ENCODE data around the gene KRT32.

KRT32 gene

DNA sequence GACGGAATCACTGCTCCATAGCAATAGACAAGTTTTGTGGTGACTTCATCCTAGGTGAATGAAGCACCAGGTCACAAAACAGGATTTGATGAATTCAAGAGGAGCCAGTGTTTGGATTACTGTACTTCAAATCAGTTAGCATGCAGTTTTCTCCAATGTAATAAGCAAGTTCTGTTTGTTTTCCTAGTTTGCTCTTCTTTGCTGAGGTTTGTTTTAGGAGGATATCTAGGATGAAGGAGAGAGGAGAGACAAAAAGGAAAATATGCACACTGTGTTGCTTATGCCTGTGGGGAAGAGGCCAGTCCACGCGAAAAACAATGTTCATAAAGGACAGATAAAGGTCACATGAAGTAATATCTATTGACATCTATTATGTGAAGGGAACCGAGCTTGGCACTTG, 51.8 kb downstream of the KRT32 start:
- no peak for DNase-seq (ENCODE audit: low spot score)
- in situ Hi-C loops (cut with MboI; ENCODE audit: low sequenced_read_pairs, unreplicated experiment): no loop called here
- TF ChIP-seq, protein P1, sequence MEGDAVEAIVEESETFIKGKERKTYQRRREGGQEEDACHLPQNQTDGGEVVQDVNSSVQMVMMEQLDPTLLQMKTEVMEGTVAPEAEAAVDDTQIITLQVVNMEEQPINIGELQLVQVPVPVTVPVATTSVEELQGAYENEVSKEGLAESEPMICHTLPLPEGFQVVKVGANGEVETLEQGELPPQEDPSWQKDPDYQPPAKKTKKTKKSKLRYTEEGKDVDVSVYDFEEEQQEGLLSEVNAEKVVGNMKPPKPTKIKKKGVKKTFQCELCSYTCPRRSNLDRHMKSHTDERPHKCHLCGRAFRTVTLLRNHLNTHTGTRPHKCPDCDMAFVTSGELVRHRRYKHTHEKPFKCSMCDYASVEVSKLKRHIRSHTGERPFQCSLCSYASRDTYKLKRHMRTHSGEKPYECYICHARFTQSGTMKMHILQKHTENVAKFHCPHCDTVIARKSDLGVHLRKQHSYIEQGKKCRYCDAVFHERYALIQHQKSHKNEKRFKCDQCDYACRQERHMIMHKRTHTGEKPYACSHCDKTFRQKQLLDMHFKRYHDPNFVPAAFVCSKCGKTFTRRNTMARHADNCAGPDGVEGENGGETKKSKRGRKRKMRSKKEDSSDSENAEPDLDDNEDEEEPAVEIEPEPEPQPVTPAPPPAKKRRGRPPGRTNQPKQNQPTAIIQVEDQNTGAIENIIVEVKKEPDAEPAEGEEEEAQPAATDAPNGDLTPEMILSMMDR (IDR thresholded peaks at IDR 0.05; ENCODE audit: borderline replicate concordance, control extremely low read depth, extremely low read depth, insufficient read depth, missing control alignments): no peak

DNA sequence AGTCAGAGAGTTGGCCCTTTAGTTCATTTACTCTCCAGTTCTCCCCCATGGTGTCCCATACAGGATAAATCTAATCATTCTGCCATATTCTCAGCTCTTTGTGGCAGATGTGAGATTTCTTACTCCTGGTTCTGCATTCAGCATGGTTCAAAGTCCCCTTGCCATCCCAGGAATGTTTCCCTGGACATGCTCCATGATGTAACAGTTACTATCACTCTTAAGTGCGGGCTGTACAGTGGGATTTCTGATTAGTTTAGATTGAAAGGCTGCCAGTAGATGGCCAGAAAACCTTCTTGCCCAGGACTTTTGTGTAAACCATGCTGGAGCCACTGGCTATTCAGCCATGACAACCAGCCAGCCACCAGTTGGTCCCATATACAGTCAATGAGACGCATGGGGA, 53.2 kb downstream of the KRT32 start:
- DNase-seq (ENCODE audit: low spot score): no peak
- in situ Hi-C loops (cut with MboI; ENCODE audit: low sequenced_read_pairs, unreplicated experiment): no loop called here
- TF ChIP-seq, protein P1 (IDR thresholded peaks at IDR 0.05; ENCODE audit: borderline replicate concordance, control extremely low read depth, extremely low read depth, insufficient read depth, missing control alignments): no peak

DNA sequence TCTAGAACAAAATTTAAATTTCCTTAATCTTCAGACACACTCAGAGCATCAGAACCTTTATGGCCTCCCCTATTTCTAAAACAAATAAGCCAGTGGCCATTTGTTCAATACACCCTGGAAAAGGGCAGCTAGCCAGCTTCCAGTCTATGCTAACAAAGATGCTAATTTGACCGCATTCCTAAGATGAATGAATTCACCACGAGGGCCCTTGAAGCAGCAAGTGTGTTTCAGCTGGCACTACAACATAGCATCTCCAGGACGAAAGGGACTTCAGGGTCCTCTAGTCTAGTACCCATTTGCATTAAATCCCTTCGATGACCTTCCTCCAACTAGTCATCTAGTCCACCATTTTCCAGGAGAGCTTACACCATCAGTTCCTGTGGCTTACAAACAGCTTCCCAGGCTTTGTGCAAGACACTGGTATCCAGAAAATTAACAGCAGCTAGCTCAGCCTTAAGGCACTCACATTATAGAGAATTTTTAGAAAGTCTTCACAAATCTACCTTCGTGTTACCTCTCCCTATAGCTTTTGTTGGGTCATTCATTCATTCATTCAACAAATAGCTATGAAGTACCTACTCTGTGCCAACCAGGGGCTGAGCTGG, 53.7 kb downstream of the KRT32 start:
- no peak for DNase-seq (ENCODE audit: low spot score)
- in situ Hi-C loops (cut with MboI; ENCODE audit: low sequenced_read_pairs, unreplicated experiment): no loop called here

DNA sequence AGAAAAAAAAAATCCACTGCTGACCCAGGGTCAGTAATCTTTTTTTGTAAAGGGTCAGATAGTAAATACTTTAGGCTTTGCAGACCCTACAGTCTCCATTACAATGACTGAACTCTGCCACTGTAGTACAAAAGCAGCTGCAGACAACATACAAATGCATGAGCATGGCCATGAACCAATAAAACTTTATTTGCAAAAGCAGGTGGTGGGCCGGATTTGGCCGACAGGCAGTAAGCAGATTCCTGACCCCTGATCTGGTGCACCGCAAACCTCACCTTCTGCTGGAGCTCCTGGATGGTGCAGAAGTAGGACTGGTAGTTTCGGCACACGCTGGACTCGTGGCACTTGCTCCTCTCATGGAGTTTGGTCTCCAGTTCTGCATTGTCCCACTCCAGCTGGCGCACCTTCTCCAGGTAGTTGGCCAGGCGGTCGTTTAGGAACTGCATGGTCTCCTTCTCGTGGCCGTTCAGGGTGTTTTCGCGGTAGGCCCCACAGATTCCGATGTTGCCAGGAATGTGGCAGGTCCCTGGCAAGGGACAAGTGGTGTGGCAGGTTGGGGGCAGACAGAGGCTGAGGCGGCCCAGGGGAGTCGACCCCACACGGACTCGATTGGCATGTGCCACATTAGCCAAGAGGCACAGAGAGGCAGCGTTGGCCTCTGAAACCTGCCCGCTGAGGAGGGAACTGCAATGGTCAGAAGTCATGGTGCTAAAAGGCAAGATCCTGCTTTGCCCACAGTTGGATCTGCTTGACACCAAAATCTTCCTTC, 55.9 kb downstream of the KRT32 start:
- in situ Hi-C loops (cut with MboI; ENCODE audit: low sequenced_read_pairs, unreplicated experiment): no loop called here
- DNase-seq (ENCODE audit: low spot score): no peak
- TF ChIP-seq, protein P1 (IDR thresholded peaks at IDR 0.05; ENCODE audit: borderline replicate concordance, control extremely low read depth, extremely low read depth, insufficient read depth, missing control alignments): no peak

More for the DNA sequence above, 53.7 kb downstream of the KRT32 start:
- TF ChIP-seq, protein P1 (IDR thresholded peaks at IDR 0.05; ENCODE audit: borderline replicate concordance, control extremely low read depth, extremely low read depth, insufficient read depth, missing control alignments): no peak
